Measurements from ENCODE around the gene SLCO4A1.
"Not testable (repeated sequence)": the region's sequence is repeated elsewhere in the genome, so short reads cannot be mapped to it uniquely, and the experiment has no call there.

The SLCO4A1 gene

GRCh38 chr20:62666736-62667529, 24.6 kb downstream of the SLCO4A1 start:
- DNase-seq (ENCODE audit: low read depth) = no peak

GRCh38 chr20:62667530-62668440, 25.5 kb downstream of the SLCO4A1 start:
- no peak for DNase-seq (ENCODE audit: low read depth)

GRCh38 chr20:62668441-62669027, 26.2 kb downstream of the SLCO4A1 start:
- DNase-seq (ENCODE audit: low read depth) = no peak

- DNase-seq (ENCODE audit: low read depth) = no peak
Observed at GRCh38 chr20:62669249-62669648, 26.9 kb downstream of the SLCO4A1 start.

- no peak for DNase-seq (ENCODE audit: low read depth)
Observed at GRCh38 chr20:62670156-62670555, 27.9 kb downstream of the SLCO4A1 start.

GRCh38 chr20:62670998-62671397, 28.7 kb downstream of the SLCO4A1 start:
- DNase-seq (ENCODE audit: low read depth) = no peak

GRCh38 chr20:62671765-62672164, 29.5 kb downstream of the SLCO4A1 start:
- no peak for DNase-seq (ENCODE audit: low read depth)

GRCh38 chr20:62674370-62674769, 32.1 kb downstream of the SLCO4A1 start:
- no peak for DNase-seq (ENCODE audit: low read depth)

GRCh38 chr20:62675156-62675876, 33.0 kb downstream of the SLCO4A1 start:
- no peak for DNase-seq (ENCODE audit: low read depth)

- DNase-seq (ENCODE audit: low read depth) = no peak
Observed at GRCh38 chr20:62675877-62676260, 33.6 kb downstream of the SLCO4A1 start.

GRCh38 chr20:62676976-62677375, 34.7 kb downstream of the SLCO4A1 start:
- no peak for DNase-seq (ENCODE audit: low read depth)

GRCh38 chr20:62677678-62678077, 35.4 kb downstream of the SLCO4A1 start:
- no peak for DNase-seq (ENCODE audit: low read depth)

GRCh38 chr20:62678553-62678952, 36.2 kb downstream of the SLCO4A1 start:
- DNase-seq (ENCODE audit: low read depth) = no peak

GRCh38 chr20:62679978-62680589, 37.8 kb downstream of the SLCO4A1 start:
- DNase-seq (ENCODE audit: low read depth) = no peak

- no peak for DNase-seq (ENCODE audit: low read depth)
Observed at GRCh38 chr20:62682912-62683517, 40.7 kb downstream of the SLCO4A1 start.

GRCh38 chr20:62683660-62684322, 41.5 kb downstream of the SLCO4A1 start:
- DNase-seq (ENCODE audit: low read depth) = not testable (repeated sequence)

- DNase-seq (ENCODE audit: low read depth) = no peak
Observed at GRCh38 chr20:62684981-62685380, 42.7 kb downstream of the SLCO4A1 start.

- no peak for DNase-seq (ENCODE audit: low read depth)
Observed at GRCh38 chr20:62685781-62686555, 43.7 kb downstream of the SLCO4A1 start.

- no peak for DNase-seq (ENCODE audit: low read depth)
Observed at GRCh38 chr20:62686869-62687830, 44.8 kb downstream of the SLCO4A1 start.
